A549 (cell line): ENCODE results near the gene ZNF622. TPM values are rescaled to one million over a fixed set of nuclear protein-coding genes. Genes with fewer than 3 reads are reported as not detected.

ENCODE experiments used
- ATAC-seq, 2 experiments: fragments of 200-7000 bp in 1 of 2; fragments of >200 bp in 1 of 2; cut with Nextera tagmentation in 1 of 2; cut with Tn5 transposase in 1 of 2; 3 replicates each; pipeline versions ENCODE4 v1.8.0 to v1.9.1; 2018 to 2020; ENCODE audit warnings: mild to moderate bottlenecking in 1 of 2, moderate library complexity in 1 of 2
- CTCF ChIA-PET: fragments of 300-600 bp; sonication (Branson Sonifier 250); formaldehyde crosslinking; extraction: SDS; loops from one replicate; lab custom pipeline; 2021; ENCODE audit warnings: antibody characterized with exemption, inconsistent platforms; lab: Yijun Ruan, JAX
- POLR2A ChIA-PET: fragments of 350-600 bp; formaldehyde crosslinking; extraction: SDS; loops from one replicate; lab custom pipeline; 2021; ENCODE audit warnings: antibody characterized with exemption, inconsistent platforms; lab: Yijun Ruan, JAX
- DNase-seq, 2 experiments: peaks; one replicate each; pipeline versions ENCODE4 v3.0.0 to v3.0.0-alpha.2; 2011 to 2016; ENCODE audit warnings: low read depth in 1 of 2, low spot score in 1 of 2
- FAIRE-seq: peaks from 2 replicates; lab custom pipeline; 2011; peaks lifted over from hg19 to GRCh38; lab: Jason Lieb, UNC
- H3K27ac ChIP-seq, 2 experiments: fragments of >200 bp; sonication (Bioruptor Twin); formaldehyde crosslinking; 3 replicates each; pipeline ENCODE4 v1.5.1; 2016 to 2017
- H3K4me1 ChIP-seq: fragments of >200 bp; sonication (Bioruptor Twin); formaldehyde crosslinking; 3 replicates; pipeline ENCODE4 v1.6.1; 2016
- H3K4me2 ChIP-seq: fragments of >200 bp; sonication (Bioruptor Twin); formaldehyde crosslinking; 3 replicates; pipeline ENCODE4 v1.6.1; 2016
- H3K4me3 ChIP-seq: fragments of >200 bp; sonication (Bioruptor Twin); formaldehyde crosslinking; 3 replicates; pipeline ENCODE4 v1.5.1; 2016
- H3K9me3 ChIP-seq: fragments of >200 bp; sonication (Bioruptor Twin); formaldehyde crosslinking; 3 replicates; pipeline ENCODE4 v1.6.1; 2016
- BHLHE40 ChIP-seq: IDR thresholded peaks from 2 replicates; pipeline ENCODE4 v1.6.1; 2012; ENCODE audit warnings: low read depth, low read length, inconsistent platforms
- CTCF ChIP-seq: fragments of >200 bp; sonication (Bioruptor Twin); formaldehyde crosslinking; IDR thresholded peaks from 3 replicates; pipeline ENCODE4 v1.5.1; 2016
- EHF ChIP-seq: fragments of 250-450 bp; sonication (Bioruptor Pico); IDR thresholded peaks from 2 replicates; pipeline ENCODE4 v1.5.0; 2020; ENCODE audit warnings: mild to moderate bottlenecking
- EHMT2 ChIP-seq: fragments of 200-600 bp; sonication (generic); IDR thresholded peaks from 2 replicates; pipeline ENCODE4 v1.6.1; 2016; ENCODE audit warnings: antibody characterized with exemption, low read depth, mild to moderate bottlenecking, moderate library complexity
- FOSL2 ChIP-seq, 2 experiments: fragments of 450-650 bp in 1 of 2; fragments of >200 bp in 1 of 2; sonication (Bioruptor Twin) in 1 of 2; formaldehyde crosslinking; IDR thresholded peaks; 2 replicates each; pipeline versions ENCODE4 v1.5.0 to v1.6.1; 2016 to 2020; ENCODE audit warnings: mild to moderate bottlenecking in 1 of 2, moderate library complexity in 1 of 2
- HDAC2 ChIP-seq: fragments of 200-600 bp; sonication (generic); IDR thresholded peaks from 2 replicates; pipeline ENCODE4 v1.6.1; 2016
- HOXB13 ChIP-seq: fragments of 250-450 bp; sonication (Bioruptor Pico); IDR thresholded peaks from 2 replicates; pipeline ENCODE4 v1.5.0; 2020; ENCODE audit warnings: low read depth, mild to moderate bottlenecking, moderate library complexity
- PHF8 ChIP-seq: fragments of 200-600 bp; sonication (generic); IDR thresholded peaks from 2 replicates; pipeline ENCODE4 v1.6.1; 2016; ENCODE audit warnings: low read depth, mild to moderate bottlenecking, antibody characterized with exemption, moderate library complexity, borderline replicate concordance
- RAD21 ChIP-seq, 2 experiments: fragments of >200 bp in 1 of 2; sonication (Bioruptor Twin) in 1 of 2; formaldehyde crosslinking in 1 of 2; IDR thresholded peaks in 1 of 2; conservative IDR thresholded peaks in 1 of 2; 2 replicates in 1 of 2; 3 replicates in 1 of 2; pipeline ENCODE4 v1.6.1; 2012 to 2018; ENCODE audit warnings: inconsistent platforms in 1 of 2
- RNF2 ChIP-seq: fragments of 200-600 bp; sonication (generic); IDR thresholded peaks from 2 replicates; pipeline ENCODE4 v1.6.1; 2016; ENCODE audit warnings: low read depth, mild to moderate bottlenecking, antibody characterized with exemption, moderate library complexity, borderline replicate concordance
- SMC3 ChIP-seq: fragments of >200 bp; sonication (Bioruptor Twin); formaldehyde crosslinking; IDR thresholded peaks from 3 replicates; pipeline ENCODE4 v1.6.1; 2018; ENCODE audit warnings: inconsistent platforms
- SREBF2 ChIP-seq: fragments of 450-650 bp; IDR thresholded peaks from 2 replicates; pipeline ENCODE4 v1.6.1; 2014; ENCODE audit warnings: mild to moderate bottlenecking, moderate library complexity
- ZFP36 ChIP-seq: fragments of 450-650 bp; IDR thresholded peaks from 2 replicates; pipeline ENCODE4 v1.6.1; 2014; ENCODE audit warnings: borderline replicate concordance; ENCODE audit not compliant: partially characterized antibody
- WGBS: methylation state at CpG from one replicate; pipeline ENCODE4 v1.1.6; 2017; ENCODE audit errors: missing lambda C conversion rate; 5-methylcytosine and 5-hydroxymethylcytosine counted together
- polyA plus RNA-seq, 4 experiments: library from polyadenylated mRNA; depleted of rRNA in 3 of 4; stranded (reverse); fragments of >200 nt; fragmentation: RNase III in 1 of 4; extraction: RNeasy Plus Mini Kit Qiagen cat#74134 plus additional on column Dnase treatment in 1 of 4; gene quantifications; 2 replicates in 3 of 4; 3 replicates in 1 of 4; pipeline ENCODE4 v1.2.3, GENCODE V29; 2011 to 2017

ZNF622 gene
- polyA plus RNA-seq, 2 of the 4 experiments (the other 2 are of a cell fraction): 23.2 to 38.0 TPM

- Histone ChIP-seq H3K9me3 (0 out of 3 replicates have a peak, but pooled peaks cover 7% of the 10 kb centered on the region), H3K4me2 (no peak overlapping the region), H3K4me1 (0 out of 3 replicates have a peak, but pooled peaks cover 6% of the 10 kb centered on the region), H3K4me3 (no peak overlapping the region), H3K27ac (no peak overlapping the region)
- no peak for DNase-seq
- ChIA-PET CTCF (interaction anchor here (1.2 to 1.8 kb wide), 3 partner anchors 9 to 57 kb away, joined by 3 to 4 read pairs (median 3); no protein-coding TSS in a partner anchor), POLR2A (no interaction called here)
- WGBS: 7% methylated on average over 1 of the region's 1 CpG
- ATAC-seq: no peak
- no peak for FAIRE-seq
- TF ChIP-seq RNF2 (no peak), HDAC2 (no peak), PHF8 (no peak), BHLHE40 (no peak), EHF (CRISPR knock-in tag) (no peak)
These were observed 27.7 kb upstream of the ZNF622 start for GRCh38 chr5:16493261-16493660.

GRCh38 chr5:16492398-16493140 is 27.0 kb upstream of the ZNF622 start:
- 66% methylated on average over 10 of the region's 10 CpGs for WGBS
- CTCF ChIA-PET: interaction anchor here (0.7 to 1.8 kb wide), 5 partner anchors 10 to 328 kb away, joined by 3 to 5 read pairs (median 4); no protein-coding TSS in a partner anchor
- FAIRE-seq (no peak), DNase-seq (peak; percentile 28 to 70), ATAC-seq (peak; percentile 58 to 62; a peak in 5 of 6 replicates)
- Histone ChIP-seq H3K4me2 (no peak overlapping the region), H3K27ac (no peak overlapping the region), H3K4me1 (0 out of 3 replicates have a peak, but pooled peaks cover 6% of the 10 kb centered on the region), H3K9me3 (0 out of 3 replicates have a peak, but pooled peaks cover 7% of the 10 kb centered on the region), H3K4me3 (no peak overlapping the region)
- POLR2A ChIA-PET: no interaction called here
- TF ChIP-seq ZFP36: no peak
- no peak for TF ChIP-seq FOSL2 (IDR thresholded peaks at IDR 0.05)
- TF ChIP-seq FOSL2 (CRISPR knock-in tag; IDR thresholded peaks at IDR 0.05): peak; percentile 44; the same call in 1 of the 2 replicates
- TF ChIP-seq EHMT2: no peak

- no peak for TF ChIP-seq HOXB13
- DNase-seq (no peak), ATAC-seq (no peak), FAIRE-seq (no peak)
- 68% methylated on average over 8 of the region's 8 CpGs for WGBS
- 0 out of 3 replicates have a peak, but pooled peaks cover 6% of the 10 kb centered on the region for H3K4me1 ChIP-seq
- ChIA-PET CTCF (interaction anchor here (1.3 to 2.5 kb wide), 10 partner anchors 10 to 712 kb away, joined by 3 to 26 read pairs (median 8); no protein-coding TSS in a partner anchor), POLR2A (no interaction called here)
- 0 out of 3 replicates have a peak, but pooled peaks cover 7% of the 10 kb centered on the region for H3K9me3 ChIP-seq
- H3K4me3 ChIP-seq: no peak overlapping the region
- no peak overlapping the region for H3K27ac ChIP-seq
- no peak overlapping the region for H3K4me2 ChIP-seq
These were observed 25.3 kb upstream of the ZNF622 start for GRCh38 chr5:16490911-16491310.

- FAIRE-seq: no peak
These were observed 23.8 kb upstream of the ZNF622 start for GRCh38 chr5:16489322-16489791.

More at GRCh38 chr5:16489322-16489791, 23.8 kb upstream of the ZNF622 start:
- ATAC-seq (peak; percentile 87 to 93), DNase-seq (peak; percentile 45 to 47)
- Histone ChIP-seq H3K4me2 (no peak overlapping the region), H3K9me3 (no peaks in the 10 kb centered on the region), H3K4me1 (0 out of 3 replicates have a peak, but pooled peaks cover 6% of the 10 kb centered on the region), H3K4me3 (no peak overlapping the region), H3K27ac (no peak overlapping the region)
- ChIA-PET CTCF (interaction anchor here (0.5 to 2.5 kb wide), 30 partner anchors 8 to 1826 kb away, joined by 3 to 26 read pairs (median 4); no protein-coding TSS in a partner anchor), POLR2A (interaction anchor here (0.8 kb wide), 1 partner anchor 168 kb away, joined by 4 read pairs; no protein-coding TSS in a partner anchor)
- TF ChIP-seq SREBF2 (no peak), RAD21 (conservative IDR thresholded peaks at IDR 0.05 in 1 of 2, IDR thresholded peaks at IDR 0.05 in 1 of 2) (peak; percentile 82 to 87), CTCF (peak; percentile 79), SMC3 (peak; percentile 68; the same call in 2 of the 3 replicates)
- WGBS: 3% methylated on average over 1 of the region's 1 CpG
